ENCODE results near the gene BRWD1.

BRWD1 gene

DNA sequence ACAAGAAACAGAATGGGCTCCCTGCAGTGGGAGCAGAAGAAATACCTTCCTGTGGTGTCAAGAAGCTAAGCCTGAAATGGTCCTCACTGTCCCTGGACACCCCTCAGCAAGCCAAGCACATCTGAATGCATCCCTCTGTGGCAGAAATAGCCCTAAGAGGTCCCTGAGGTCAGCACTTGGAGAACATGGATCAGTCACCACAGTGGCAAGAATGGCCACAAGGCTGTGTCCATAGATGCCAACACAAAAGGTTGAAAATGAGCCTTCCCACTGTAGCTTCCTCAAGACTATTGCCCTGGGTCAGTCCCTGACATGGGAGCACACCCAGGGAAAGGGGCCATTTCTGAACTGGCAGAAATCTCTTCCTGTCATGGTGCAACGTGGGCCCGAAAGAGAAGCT is 157.9 kb downstream of the BRWD1 start:
- DNase-seq (ENCODE audit: low read depth in 2 of 2) = no peak
- no peak overlapping the region for H3K4me3 ChIP-seq (replicated peaks in 1 of 2; ENCODE audit: low read depth in 2 of 2, low read length in 2 of 2)
- TF ChIP-seq, protein P1, sequence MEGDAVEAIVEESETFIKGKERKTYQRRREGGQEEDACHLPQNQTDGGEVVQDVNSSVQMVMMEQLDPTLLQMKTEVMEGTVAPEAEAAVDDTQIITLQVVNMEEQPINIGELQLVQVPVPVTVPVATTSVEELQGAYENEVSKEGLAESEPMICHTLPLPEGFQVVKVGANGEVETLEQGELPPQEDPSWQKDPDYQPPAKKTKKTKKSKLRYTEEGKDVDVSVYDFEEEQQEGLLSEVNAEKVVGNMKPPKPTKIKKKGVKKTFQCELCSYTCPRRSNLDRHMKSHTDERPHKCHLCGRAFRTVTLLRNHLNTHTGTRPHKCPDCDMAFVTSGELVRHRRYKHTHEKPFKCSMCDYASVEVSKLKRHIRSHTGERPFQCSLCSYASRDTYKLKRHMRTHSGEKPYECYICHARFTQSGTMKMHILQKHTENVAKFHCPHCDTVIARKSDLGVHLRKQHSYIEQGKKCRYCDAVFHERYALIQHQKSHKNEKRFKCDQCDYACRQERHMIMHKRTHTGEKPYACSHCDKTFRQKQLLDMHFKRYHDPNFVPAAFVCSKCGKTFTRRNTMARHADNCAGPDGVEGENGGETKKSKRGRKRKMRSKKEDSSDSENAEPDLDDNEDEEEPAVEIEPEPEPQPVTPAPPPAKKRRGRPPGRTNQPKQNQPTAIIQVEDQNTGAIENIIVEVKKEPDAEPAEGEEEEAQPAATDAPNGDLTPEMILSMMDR (IDR thresholded peaks at IDR 0.05; ENCODE audit: low read depth, low read length) = no peak

DNA sequence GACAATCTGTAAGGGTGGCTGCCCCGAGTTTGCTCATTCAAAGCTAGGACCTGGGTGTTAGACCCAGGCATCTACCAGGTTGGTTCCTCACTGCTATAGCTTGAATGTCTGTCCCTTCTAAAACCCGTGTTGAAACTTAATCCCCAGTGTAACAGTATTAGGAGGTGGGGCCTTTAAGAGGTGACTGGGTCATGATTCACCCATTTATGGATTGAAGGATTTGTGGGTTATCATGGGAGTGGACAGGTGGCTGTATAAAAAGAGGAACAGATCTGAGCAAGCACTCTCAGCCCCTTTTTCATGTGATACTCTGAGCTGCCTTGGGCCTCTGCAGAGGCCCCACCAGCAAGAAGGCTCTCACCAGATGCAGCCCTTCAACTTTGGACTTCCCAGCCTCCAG is 159.6 kb downstream of the BRWD1 start:
- no peak overlapping the region for H3K4me3 ChIP-seq (replicated peaks in 1 of 2; ENCODE audit: low read depth in 2 of 2, low read length in 2 of 2)
- TF ChIP-seq, protein P1 (IDR thresholded peaks at IDR 0.05; ENCODE audit: low read depth, low read length) = no peak
- DNase-seq (ENCODE audit: low read depth in 2 of 2) = no peak

DNA sequence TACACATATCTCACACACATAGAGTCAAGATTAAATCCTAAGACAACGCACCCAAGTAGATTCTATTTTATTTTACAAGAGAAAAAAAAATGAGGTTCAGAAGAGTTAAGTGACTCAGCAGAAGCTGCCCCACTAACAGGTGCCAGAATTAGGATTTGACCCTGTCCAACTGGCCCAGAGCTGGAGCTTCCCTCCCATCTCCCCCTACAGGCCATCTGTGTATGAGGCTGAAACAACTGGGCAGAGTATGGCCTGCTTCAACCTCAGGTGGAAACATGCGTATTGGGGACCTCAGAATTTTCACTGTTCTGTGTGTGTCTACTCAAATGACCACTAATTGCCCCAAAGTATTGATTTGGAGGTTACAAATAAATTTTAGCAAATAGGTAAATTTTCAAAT is 160.1 kb downstream of the BRWD1 start:
- TF ChIP-seq, protein P1 (IDR thresholded peaks at IDR 0.05; ENCODE audit: low read depth, low read length) = peak; percentile 69
- no peak overlapping the region for H3K4me3 ChIP-seq (replicated peaks in 1 of 2; ENCODE audit: low read depth in 2 of 2, low read length in 2 of 2)
- peak; percentile 13 to 24 for DNase-seq (ENCODE audit: low read depth in 2 of 2)

DNA sequence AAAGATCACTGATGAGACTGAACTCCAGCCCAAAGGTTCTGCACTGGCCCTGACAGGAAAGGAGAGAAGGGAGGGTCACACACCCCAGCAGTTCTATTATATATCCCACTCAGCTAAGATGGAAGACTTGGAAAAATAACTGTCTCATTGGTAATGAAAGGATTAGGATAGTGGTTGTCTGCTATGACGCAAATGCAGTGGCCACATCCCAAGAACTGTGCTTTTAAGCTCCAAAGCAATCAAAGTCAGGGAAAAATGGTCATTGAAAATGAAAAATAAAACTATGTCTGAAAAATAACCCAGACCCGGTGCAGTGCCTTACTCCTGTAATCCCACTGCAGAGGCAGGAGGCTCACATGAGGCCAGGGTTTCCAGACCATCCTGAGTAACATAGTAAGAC is 161.2 kb downstream of the BRWD1 start:
- TF ChIP-seq, protein P1 (IDR thresholded peaks at IDR 0.05; ENCODE audit: low read depth, low read length) = no peak
- no peak for DNase-seq (ENCODE audit: low read depth in 2 of 2)
- H3K4me3 ChIP-seq (replicated peaks in 1 of 2; ENCODE audit: low read depth in 2 of 2, low read length in 2 of 2) = no peak overlapping the region

DNA sequence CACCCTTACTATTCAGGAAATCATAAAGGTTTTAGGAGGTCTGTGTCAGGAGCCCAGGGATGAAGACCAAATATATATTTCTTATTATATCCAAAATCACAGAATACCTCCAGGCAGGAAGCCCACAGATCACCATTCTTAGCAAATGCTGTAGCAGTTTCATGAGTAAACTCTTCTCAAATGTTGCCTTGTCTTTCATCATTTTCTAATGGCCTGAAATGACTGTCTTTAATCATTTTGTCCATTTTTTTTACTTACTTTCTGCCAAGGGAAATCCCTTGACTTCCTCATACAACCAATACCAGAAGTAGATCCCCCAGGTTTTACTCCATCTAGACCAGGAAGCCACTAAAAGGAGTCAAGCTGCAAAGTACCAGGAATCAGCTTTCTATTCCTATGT is 162.6 kb downstream of the BRWD1 start:
- DNase-seq (ENCODE audit: low read depth in 2 of 2) = no peak
- TF ChIP-seq, protein P1 (IDR thresholded peaks at IDR 0.05; ENCODE audit: low read depth, low read length) = no peak
- no peak overlapping the region for H3K4me3 ChIP-seq (replicated peaks in 1 of 2; ENCODE audit: low read depth in 2 of 2, low read length in 2 of 2)

DNA sequence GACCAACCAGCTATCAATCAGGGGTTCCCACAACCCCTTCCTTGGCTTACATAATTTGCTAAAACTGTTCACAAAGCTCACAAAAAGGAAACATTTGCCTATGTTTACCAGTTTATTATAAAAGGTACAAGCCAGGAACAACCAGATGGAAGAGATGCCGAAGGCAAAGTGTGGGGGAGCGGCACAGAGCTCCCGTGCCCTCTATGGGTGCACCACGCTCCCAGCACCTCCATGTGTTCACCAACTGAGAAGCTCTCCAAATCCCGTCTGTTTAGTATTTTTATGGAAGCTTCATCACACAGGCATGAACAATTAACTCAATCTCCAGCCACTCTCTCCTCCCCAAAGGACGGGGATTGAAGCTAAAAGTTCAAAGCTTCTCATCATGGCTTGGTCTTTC is 163.1 kb downstream of the BRWD1 start:
- DNase-seq (ENCODE audit: low read depth in 2 of 2) = no peak
- no peak overlapping the region for H3K4me3 ChIP-seq (replicated peaks in 1 of 2; ENCODE audit: low read depth in 2 of 2, low read length in 2 of 2)
- TF ChIP-seq, protein P1 (IDR thresholded peaks at IDR 0.05; ENCODE audit: low read depth, low read length) = no peak

DNA sequence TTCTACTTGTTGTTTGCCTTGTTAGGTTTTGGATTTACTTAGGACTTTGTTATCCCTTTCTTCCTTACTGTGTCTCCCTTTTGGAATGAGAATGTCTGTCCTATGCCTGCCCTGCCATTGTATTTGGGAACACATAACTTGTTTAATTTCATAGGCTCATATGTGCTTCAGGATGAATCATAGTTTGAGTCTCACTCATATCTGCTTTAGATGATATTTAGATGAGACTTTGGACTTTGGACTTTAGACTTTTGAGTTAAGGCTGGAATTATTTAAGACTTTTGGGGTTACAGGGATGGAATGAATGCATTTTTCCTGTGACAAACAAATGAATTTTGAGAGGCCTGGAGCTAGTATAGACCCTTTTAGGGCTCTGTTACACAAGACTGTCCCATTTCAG is 163.6 kb downstream of the BRWD1 start:
- DNase-seq (ENCODE audit: low read depth in 2 of 2) = no peak
- no peak overlapping the region for H3K4me3 ChIP-seq (replicated peaks in 1 of 2; ENCODE audit: low read depth in 2 of 2, low read length in 2 of 2)
- TF ChIP-seq, protein P1 (IDR thresholded peaks at IDR 0.05; ENCODE audit: low read depth, low read length) = no peak
